GM18873 (cell line): ENCODE results near the gene C16orf78.
"Not testable (repeated sequence)": the region's sequence is repeated elsewhere in the genome, so short reads cannot be mapped to it uniquely, and the experiment has no call there.

ENCODE experiments used
- ATAC-seq: cut with Tn5 transposase; IDR thresholded peaks from one replicate; pipeline ENCODE4 v1.9.1; 2021; ENCODE audit warnings: mild to moderate bottlenecking, moderate library complexity, moderate number of reproducible peaks; ENCODE audit not compliant: unreplicated experiment, low FRiP score

The C16orf78 gene

DNA sequence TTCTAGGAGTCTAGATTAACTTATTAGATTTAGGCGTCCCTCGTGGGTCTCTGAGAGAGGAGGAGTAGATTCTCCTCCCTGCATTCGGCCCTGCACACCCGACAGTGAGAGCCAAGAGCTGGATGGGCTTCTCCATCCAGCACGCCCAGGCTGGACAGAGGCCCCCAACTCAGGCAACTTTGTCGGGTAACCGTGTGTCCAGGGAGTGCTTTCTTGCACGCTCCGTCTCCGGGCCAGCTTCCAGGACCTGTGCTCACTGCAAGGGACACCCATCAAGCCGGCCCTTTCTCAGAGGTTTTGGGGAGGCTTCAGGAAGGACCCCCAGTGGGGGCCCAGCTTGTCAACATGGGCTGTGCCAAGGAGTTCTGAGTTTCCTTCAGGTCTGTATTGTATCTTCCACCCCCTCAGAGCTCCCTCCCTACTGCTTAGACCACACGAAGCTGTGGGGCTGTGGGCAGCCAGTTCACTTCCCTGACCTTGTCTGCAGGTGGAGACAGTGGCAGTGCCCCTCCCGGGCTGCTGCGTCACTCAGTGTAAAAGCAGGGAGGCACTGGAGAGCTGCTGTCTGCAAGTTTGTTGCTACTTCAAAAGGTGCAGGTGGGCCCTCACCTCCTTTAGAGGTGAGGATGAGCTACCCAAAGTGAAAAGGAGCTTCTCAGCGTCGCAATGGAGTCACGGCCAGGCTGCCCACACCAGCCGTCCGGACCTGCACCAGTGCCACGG is 24.0 kb upstream of the C16orf78 start:
- no peak for ATAC-seq

DNA sequence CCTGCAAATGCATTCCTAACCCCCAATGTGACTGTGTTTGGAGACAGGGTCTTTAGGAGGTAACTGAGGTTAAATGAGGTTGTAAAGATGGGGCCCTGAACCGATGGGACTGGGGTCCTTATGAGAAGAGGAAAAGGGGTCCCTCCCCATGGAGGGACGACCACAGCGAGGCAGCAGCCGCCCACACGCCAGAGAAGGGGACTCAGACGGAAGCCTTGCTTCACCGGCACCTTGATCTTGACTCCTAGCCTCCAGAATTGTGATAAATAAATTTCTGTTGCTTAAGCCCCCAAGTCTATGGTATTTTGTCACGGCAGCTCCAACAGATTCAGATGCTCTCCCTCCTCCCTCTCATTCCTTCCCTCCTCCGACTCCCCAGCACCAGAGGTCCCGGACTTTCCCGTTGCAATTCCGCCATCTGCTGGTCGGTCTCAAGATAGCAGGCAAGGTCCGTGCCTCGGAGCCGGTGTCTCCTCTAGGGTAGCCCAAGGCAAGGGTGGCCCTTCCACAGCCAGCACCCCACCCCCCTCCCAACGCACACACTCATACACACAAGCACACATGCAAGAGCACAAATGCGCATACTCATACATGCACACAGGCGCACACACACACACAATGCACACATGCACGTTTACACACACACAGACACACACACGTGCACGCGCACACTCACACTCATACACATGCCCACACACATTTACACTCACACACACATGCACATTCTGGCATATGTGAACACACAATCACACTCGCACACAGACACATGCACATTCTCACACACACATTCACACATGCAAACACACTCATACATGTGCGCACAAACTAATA is 23.1 kb upstream of the C16orf78 start:
- no peak for ATAC-seq

DNA sequence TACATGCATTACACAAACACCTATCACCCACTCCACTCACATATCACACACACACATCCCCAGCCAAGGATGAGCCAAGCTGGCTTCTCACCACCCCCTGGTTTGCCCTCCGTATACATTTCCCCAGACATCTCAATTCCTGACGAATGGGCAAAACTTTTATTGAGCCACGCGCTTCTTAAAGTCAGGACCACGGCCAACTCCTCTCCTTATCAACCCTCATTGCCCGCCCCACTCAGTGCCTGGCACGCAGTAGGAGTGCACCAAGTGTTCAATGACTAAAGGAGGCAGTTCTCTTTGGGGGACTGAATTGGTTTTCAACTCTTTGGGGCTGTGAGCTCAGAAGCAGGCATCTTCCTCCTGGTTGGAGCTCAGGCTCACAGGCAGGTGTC is 22.5 kb upstream of the C16orf78 start:
- no peak for ATAC-seq

DNA sequence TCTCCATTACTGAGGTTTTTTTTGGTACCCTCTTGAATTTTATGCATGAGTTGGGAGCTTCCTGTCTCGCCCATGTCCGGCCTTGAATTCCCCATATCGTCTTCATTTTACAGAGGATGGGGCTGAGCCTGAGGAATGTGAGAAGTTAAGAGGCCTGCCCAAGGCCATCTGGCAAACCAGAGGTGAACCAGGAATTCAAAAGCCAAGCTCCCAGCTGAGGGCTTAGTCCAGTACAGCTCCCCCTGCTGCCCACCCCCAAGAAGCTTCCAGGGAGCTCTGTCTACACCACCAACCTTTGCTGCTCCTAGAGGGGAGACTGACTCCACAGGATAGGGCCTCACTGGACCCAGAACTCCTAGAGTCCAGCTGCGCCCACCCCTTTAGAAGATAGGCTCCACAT is 20.7 kb upstream of the C16orf78 start:
- no peak for ATAC-seq

DNA sequence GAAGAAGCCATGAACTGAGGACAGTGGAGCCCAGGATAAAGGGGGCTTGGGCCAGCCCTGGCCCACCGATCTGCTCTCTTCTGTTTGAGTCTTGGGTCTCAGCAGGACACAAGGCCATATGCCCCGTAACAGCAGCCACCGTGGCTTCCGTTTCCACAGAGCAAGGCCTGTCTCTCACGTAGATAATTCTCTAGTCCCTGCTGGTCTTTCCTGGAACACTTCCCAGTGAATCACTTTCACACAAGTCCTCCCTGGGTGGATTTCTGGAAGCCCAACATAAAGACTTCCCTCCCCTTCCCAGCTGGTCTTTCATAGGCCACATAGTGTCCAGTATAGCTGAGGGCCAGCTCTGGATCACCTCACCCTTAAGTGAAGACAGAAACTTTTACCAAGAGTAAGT is 19.9 kb upstream of the C16orf78 start:
- no peak for ATAC-seq

DNA sequence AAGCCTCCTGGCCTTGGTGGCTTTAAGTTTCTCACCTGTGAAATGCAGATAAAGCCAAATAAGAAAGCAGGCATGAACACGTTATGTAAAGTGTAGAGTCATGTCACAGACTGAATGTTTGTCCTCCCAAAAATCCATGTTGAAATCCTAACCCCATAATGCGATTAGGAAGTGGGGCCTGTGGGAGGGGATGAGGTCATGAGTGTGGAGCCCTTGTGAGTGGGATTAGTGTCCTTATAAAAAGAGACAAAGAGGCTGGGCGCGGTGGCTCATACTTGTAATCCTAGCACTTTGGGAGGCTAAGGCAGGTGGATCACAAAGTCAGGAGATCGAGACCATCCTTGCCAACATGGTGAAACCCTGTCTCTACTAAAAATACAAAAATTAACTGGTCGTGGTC is 19.5 kb upstream of the C16orf78 start:
- ATAC-seq, result no peak

DNA sequence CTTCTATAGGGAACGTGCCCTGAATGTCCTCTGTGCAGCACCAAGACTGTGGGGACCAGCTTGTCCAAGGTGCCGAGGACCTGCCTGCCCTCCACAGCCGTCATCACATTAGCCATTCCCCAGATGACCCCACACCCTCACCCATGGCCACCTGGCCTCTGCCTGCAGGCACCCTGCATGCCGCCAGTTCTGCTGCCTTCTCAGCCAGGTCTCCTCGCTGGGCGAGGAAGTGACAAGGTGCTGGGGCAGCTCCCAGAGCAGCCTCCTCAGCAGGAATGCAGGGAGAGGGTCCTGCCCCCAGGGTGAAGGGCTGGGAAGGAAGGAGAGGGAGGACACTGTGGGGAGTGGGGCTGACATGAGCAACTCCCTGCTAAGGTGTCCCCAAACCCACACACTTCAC is 18.6 kb upstream of the C16orf78 start:
- ATAC-seq, result no peak

DNA sequence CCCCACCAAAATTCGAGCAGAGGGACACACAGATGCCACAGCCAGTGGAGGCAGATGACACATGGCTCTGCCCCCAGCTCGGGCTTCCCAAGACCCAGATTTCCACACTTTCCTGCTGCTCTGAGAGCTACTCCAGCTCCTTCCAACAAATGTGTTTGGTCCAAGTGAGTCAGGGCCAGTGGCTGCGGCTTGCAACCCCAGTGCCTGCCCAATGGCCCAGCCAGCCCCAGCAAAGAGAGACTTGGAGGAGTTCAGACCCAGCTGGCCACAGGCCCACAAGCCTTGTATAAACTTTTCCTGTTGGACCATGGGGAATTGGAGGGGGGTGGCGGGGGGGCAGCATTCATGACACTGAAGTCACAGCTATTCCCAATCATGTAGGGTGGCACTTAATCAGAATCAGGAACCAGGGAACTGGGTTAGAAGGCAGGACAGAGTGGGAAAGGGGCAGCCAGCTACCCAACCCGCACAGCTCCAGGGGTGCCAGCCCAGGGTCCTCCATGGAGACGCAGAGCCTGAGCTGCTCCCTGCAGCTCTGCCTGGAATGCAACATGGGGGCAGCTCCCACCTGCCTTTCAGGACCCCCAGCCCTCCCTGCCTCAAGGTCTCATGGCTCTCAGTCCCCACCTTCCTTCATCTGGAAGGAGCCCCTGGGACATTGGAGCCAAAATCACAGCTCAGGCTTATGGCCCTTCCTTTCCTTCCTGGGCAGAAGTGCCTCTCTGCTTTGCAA is 17.5 kb upstream of the C16orf78 start:
- no peak for ATAC-seq

DNA sequence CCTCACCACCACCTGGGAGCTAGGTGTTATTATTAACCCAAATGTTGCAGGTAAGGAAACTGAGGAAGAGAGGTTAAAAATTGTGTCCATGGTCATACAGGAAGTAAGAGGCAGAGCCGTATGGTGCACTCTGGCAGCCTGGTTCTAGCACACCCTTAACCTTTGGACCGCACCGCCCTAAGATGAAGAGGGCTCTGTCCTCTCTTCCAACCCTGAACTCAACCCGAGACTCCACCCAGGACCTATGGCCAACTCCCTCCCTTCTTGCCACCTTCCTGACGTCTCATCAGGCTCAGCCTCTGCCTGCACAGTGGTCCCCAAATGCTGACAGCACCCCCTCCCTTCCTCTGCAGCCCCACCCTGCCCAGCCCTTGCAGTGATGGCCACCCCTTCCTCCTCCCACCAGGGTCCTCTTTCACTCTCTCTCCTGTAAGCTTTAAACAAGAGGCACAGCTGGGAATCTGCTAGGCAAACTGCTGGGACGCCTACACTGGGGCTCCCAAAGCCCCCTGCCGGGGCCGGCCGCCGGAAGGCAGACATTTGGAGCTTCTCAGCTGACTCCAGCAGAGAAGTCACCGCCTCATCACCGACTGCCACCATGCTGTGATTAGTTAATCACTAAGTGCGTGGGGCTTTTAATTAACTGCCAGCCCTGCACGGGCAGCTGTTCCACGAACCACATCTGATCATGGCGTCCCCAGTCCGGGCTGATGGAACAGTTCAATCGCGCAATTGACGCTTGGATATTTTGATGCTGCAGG is 16.7 kb upstream of the C16orf78 start:
- ATAC-seq, result no peak

DNA sequence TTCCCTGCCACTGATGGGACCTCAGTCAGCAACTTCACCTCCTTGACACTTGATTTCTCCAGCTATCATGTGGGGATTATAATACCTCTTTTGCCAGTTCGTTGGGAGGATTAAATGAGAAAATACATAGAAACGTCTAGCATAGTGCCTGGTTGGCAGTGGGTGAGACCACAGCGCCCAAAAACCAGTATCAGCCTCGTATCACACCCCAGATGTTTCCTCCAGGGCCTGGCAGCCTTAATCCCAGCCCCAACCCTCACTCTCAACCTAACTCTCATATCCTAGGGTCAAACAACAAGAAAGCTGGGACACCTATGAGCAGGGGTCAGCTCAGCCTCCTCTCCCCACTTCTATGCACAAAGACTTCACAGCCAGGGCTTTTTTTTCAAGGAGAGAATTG is 14.0 kb upstream of the C16orf78 start:
- ATAC-seq, result no peak

DNA sequence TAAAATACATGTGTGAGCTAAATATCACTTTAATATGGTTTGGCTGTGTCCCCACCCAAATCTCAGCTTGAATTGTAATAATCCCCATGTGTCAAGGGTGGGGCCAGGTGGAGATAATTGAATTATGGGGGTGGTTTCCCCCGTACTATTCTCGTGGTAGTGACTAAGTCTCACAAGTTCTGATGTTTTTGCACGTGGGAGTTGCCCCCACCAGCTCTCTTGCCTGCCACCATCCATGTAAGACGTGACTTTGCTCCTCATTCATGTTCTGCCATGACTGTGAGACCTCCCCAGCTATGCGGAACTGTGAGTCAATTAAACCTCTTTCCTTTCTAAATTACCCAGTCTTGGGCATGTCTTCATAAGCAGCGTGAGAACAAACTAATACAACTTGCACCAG is 11.9 kb upstream of the C16orf78 start:
- ATAC-seq, result not testable (repeated sequence)

DNA sequence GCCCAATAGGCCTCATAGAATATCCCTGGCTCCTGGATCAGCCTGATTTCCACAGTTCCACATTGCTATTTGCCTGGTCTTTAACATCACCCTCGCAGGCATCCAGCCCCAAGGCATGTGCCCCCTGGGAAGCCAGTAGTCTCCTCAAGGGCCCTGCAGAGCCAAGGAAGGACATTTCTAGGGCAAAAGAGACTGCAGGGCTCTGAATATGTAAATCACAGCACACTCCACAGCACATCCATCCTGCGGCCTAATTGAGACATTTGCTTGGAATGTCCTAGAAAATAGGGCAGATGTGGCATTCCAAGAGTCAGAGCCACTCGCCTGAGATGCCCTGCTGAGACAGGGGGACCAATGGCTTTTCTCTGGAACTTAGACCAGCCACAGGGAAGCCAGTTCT is 11.4 kb upstream of the C16orf78 start:
- no peak for ATAC-seq

DNA sequence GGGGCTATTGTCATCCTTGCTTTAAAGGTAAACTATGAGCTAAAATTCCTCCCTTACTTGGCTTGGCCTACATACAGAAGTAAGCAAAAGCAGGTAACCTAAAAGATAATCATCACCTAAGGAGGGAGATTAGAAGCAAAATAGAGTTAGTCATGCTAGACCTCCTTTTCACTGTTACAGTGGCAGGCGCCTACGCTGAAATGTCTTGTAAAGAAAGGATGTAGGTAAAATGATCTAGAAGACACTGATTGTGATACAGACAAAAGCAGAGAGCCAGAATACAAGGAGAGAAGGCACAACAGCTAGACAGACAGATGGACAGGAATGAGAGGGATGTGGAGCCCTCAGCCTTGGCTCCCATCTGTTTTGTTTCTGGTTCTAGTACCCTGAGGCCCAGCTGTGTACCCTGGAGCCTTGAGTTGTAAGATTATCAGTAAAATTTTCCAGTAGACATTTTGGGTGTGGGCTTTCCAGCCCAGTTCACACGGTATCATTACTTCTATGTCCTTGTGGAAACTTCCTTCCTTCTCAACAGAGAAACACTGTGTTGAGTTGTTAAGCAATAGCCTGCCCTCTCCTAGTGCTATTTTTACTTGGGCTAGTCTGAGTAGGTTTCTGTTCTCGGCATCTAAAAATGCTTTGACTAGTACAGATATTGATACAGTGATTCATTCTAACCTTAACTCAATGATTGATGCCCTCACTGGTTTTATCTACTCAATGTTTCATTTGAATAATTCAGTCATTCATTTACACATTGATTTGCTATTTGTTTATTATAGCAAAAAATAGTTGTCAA is 7.7 kb upstream of the C16orf78 start:
- ATAC-seq, result peak; percentile 85

DNA sequence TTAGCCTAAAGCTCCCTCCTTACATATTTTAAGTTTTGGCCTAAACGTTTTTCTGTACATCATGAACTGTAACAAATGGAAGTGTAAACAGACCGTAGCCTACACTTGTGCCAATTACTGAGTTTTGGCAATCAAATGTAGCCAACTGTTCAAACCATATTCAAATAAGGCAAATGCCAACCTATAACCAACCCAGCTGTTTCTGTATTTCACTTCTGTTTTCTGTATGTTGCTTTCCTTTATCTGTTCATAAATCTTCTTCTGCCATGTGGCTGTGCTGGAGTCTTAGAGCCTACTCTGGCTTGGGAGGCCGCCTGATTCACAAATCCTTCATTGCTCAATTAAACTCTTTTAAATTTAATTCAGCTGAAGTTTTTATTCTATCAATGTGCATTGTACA is 6.9 kb upstream of the C16orf78 start:
- peak; percentile 55 for ATAC-seq

DNA sequence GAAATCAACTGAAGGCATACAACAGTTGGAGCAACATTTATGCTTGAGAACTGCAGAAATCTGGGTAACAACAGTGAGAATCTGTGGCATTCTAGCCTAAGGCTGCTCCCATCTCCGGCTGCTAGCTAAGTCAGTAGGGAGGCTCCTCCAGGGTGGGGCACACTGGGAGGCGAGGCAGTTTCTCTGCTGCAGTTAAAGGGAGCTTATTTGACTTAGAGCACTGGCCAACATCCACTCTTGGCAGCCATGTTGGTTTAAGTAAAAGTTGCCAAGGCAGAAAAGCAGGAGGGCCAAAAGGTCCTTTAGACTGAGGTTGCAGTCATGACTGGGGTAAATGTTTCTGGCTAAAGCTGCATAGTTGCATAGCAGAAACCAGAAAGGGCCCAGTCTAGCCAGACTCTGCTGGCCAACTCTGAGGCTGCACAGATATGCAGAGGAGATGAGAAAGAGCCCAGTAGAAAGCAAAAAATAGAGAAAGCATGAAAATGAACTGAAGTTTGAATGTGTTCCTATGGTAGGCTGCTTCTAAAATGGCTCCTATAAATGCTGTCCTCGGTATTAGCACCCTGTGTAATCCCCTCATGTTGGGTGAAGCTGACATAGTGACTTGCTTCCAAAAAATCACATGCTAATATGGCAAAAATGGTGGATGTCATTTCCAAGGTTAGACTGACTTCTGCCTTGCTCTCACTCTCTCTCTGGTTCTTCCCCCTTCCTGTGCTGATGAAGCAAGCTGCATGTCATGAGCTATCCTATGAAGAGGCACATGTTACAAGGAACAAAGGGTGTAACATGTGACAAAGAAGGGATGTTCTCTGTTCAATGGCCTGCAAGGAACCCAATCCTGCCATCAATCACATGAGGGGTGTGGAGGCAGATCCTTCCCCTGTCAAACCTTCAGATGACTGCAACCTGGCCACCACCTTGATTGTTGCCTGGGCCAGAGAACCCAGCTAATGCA is 3.7 kb upstream of the C16orf78 start:
- no peak for ATAC-seq

DNA sequence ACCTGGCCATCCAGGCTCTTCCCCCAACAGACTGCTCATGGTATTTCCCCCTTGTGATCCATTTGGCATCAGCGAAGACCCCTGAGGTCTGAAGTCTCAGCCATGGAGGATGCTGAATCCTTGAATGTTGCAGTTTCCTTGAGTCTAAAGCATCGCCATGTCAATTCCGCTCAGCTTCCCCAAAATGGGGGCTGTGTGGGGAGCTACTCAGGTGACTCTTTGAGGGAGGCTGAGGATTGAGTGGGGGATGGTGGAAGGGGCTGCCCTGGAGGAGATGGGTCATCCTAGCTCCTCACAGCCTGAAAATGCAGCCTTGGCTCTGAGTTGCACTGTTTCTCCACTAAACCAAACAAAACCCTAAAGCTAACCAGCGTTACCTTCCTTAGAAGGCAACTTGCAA is 2.6 kb downstream of the C16orf78 start:
- ATAC-seq, result no peak

DNA sequence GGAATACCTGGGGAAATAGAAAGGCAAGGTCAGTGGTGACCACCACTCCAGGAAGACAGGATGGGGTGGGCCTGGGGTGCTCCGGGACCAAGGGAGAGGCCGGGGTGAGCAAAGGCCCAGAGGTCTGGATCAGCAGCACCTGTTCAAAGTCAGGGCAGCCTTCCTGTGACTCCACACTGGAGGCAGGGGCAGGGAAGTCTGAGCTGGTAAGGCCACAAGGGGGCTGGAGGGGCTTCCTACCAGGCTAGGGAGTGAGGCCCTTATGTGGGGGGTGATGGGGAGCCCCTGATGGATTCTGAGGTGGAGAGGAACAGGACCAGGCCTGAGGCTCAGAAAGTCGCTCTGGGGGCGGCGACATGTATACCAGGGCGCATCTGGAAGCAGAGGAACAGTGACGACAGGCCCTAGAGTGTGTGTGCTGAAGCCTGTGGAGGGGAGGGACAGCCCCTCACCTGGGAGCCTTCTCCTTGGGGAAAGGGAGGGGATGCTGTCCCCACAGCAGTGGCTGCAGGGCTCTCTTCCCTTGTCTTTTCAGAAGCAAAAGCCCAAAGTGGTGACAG is 3.7 kb downstream of the C16orf78 start:
- no peak for ATAC-seq

DNA sequence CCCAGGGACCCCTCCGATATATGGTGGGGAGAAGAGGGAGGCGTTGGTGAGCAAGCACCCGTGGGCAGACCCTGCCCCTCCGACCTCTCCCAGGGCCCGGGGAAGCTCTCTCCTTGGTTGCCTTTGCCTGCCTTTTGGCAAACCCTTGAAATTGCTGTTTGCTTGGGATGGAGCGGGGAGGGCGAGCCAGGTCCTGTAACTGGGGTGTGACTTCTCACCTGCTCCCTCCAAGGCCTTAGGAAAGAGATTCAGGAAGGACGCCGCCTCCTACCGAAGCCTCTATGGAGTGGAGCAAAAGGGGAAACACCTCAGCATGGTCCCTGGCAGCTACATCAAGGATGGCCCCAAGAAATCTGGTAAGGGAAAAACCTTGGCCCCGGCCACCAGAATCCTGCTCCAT is 4.6 kb downstream of the C16orf78 start:
- ATAC-seq, result no peak
